T-helper 1 cell treated with Interleukin-12 subunit alpha and Interleukin-12 subunit beta and Interleukin-4 antibody, amounts not matched to agents 30 μg/mL and 1 μg/mL, for 36 hours (primary cell): ENCODE data around the gene ATP6V0A4.

Source experiments
- H3K27ac Mint-ChIP-seq: one replicate; pipeline ENCODE4 v1.8.0; 2021; ENCODE audit warnings: mild to moderate bottlenecking, mixed read lengths
- H3K27me3 Mint-ChIP-seq: one replicate; pipeline ENCODE4 v1.8.0; 2021; ENCODE audit warnings: low read depth, mixed read lengths
- H3K36me3 Mint-ChIP-seq: one replicate; pipeline ENCODE4 v1.8.0; 2021; ENCODE audit warnings: low read depth, mixed read lengths
- H3K4me1 Mint-ChIP-seq: one replicate; pipeline ENCODE4 v1.8.0; 2021; ENCODE audit warnings: low read depth, mixed read lengths
- H3K4me3 Mint-ChIP-seq: one replicate; pipeline ENCODE4 v1.8.0; 2021; ENCODE audit warnings: mild to moderate bottlenecking, moderate library complexity, mixed read lengths
- H3K9me3 Mint-ChIP-seq: one replicate; pipeline ENCODE4 v1.8.0; 2021; ENCODE audit warnings: mixed read lengths

ATP6V0A4 gene

DNA sequence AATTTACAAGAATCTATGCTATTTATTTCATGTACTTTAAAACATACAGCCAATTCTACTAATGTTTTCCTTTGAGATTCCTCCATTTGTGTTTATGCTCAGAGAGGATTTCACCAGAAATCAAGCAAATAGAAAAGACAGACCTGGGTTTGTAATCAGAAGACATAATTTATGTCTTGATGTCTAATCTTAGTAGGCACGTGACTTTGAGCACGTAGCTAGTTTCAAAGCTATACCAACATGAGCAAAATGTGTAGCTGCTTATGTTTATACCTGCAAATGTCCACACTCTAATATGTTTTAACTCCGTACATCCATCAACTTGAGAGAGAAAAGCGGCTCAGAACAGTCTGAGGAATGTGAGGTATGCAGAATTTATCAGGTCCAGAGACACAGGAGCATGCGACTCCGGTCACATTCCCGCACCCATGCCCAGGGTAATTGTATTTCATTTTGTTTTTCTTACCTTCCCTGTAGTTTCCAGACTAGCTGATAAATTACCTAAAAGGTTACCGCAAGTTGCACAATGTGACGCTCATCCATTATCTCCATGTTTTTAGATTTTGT is 136.8 kb downstream of the ATP6V0A4 start:
- Mint-ChIP-seq H3K36me3 (no peaks in the 10 kb centered on the region), H3K9me3 (no peaks in the 10 kb centered on the region), H3K27me3 (peaks cover 36% of the 10 kb centered on the region), H3K4me3 (no peak overlapping the region), H3K27ac (no peak overlapping the region), H3K4me1 (no peaks in the 10 kb centered on the region)

DNA sequence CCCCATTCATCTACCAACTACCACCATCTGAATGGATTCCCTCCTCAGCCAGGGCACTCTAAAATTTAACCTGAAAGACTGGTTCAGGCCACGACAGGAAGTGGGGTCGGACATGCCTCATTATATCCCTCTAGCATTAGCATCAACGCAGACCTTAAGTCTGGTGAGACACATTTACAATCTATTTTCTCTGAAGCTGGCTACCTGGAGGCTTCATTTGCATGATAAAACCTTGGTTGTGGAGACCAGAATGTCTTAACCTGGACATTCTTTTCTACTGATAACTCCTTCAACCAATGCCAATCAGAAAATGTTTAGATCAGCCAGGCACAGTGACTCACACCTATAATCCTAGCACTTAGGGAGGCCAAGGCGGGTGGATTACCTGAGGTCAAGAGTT is 139.1 kb downstream of the ATP6V0A4 start:
- no peak overlapping the region for H3K4me3 Mint-ChIP-seq
- no peak overlapping the region for H3K27ac Mint-ChIP-seq
- no peaks in the 10 kb centered on the region for H3K36me3 Mint-ChIP-seq
- no peaks in the 10 kb centered on the region for H3K4me1 Mint-ChIP-seq
- H3K9me3 Mint-ChIP-seq, result no peaks in the 10 kb centered on the region
- peaks cover 24% of the 10 kb centered on the region for H3K27me3 Mint-ChIP-seq

DNA sequence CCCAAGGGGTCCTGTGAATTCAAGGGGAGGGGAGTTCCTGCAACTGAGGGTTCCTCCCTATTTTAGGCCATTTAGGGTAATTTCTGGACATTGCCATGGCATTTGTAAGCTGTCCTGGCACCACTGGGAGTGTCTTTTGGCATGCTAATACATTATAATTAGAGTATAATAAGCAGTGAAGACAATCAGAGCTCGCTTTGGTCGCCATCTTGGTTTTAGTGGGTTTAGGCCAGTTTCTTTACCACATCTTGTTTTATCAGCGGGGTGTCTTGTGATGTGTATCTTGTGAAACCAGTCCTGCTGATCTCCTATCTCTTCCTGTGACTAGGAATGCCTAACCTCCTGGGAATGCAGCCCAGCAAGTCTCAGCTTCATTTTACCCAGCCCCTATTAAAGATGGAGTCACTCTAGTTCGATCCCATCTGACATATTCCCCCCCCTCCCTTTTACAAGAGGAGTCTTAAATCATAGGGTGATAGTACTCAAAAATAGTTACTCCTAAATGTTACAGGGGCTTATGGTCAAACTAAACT is 140.1 kb downstream of the ATP6V0A4 start:
- Mint-ChIP-seq H3K4me1 (no peaks in the 10 kb centered on the region), H3K27me3 (peaks cover 14% of the 10 kb centered on the region), H3K27ac (no peak overlapping the region), H3K36me3 (no peaks in the 10 kb centered on the region), H3K9me3 (no peaks in the 10 kb centered on the region), H3K4me3 (no peak overlapping the region)

DNA sequence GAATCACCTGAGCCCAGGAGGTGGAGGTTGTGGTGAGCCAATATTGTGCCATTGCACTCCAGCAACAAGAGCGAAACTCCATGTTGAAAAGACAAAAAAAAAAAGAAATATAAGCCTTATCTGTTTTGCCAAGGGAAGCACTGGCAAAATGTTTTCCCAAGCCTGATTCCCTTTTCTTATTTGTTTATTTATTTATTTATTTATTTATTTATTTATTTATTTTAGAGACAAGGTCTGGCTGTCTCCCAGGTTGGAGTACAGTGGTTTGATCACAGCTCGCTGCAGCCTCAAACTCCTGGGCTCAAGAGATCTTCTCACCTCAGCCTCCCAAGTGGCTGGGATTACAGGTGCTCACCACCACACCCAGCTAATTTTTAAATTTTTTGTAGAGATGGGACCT is 141.0 kb downstream of the ATP6V0A4 start:
- Mint-ChIP-seq H3K9me3 (no peaks in the 10 kb centered on the region), H3K27me3 (peaks cover 11% of the 10 kb centered on the region), H3K4me1 (no peaks in the 10 kb centered on the region), H3K27ac (no peak overlapping the region), H3K4me3 (no peak overlapping the region), H3K36me3 (no peaks in the 10 kb centered on the region)
